ENCODE data around the gene YAP1.

The YAP1 gene

GRCh38 chr11:102117472-102118113, 7.3 kb downstream of the YAP1 start:
- no peak for DNase-seq (ENCODE audit: low spot score)

GRCh38 chr11:102118937-102119336, 8.7 kb downstream of the YAP1 start:
- DNase-seq (ENCODE audit: low spot score): no peak

- DNase-seq (ENCODE audit: low spot score): no peak
These were observed 9.8 kb downstream of the YAP1 start for GRCh38 chr11:102119997-102120396.

- no peak for DNase-seq (ENCODE audit: low spot score)
These were observed 10.3 kb downstream of the YAP1 start for GRCh38 chr11:102120437-102120973.

GRCh38 chr11:102121329-102121728, 11.1 kb downstream of the YAP1 start:
- no peak for DNase-seq (ENCODE audit: low spot score)

GRCh38 chr11:102134597-102134996, 24.4 kb downstream of the YAP1 start:
- no peak for DNase-seq (ENCODE audit: low spot score)

- no peak for DNase-seq (ENCODE audit: low spot score)
These were observed 25.0 kb downstream of the YAP1 start for GRCh38 chr11:102135256-102135655.

- no peak for DNase-seq (ENCODE audit: low spot score)
These were observed 28.0 kb downstream of the YAP1 start for GRCh38 chr11:102138223-102138622.

GRCh38 chr11:102138670-102139069, 28.4 kb downstream of the YAP1 start:
- no peak for DNase-seq (ENCODE audit: low spot score)

- no peak for DNase-seq (ENCODE audit: low spot score)
These were observed 28.8 kb downstream of the YAP1 start for GRCh38 chr11:102139081-102139498.

GRCh38 chr11:102142333-102142732, 32.1 kb downstream of the YAP1 start:
- DNase-seq (ENCODE audit: low spot score): no peak

GRCh38 chr11:102143867-102144266, 33.6 kb downstream of the YAP1 start:
- DNase-seq (ENCODE audit: low spot score): no peak

- no peak for DNase-seq (ENCODE audit: low spot score)
These were observed 34.4 kb downstream of the YAP1 start for GRCh38 chr11:102144357-102145355.

GRCh38 chr11:102147015-102147414, 36.8 kb downstream of the YAP1 start:
- no peak for DNase-seq (ENCODE audit: low spot score)

- no peak for DNase-seq (ENCODE audit: low spot score)
These were observed 37.4 kb downstream of the YAP1 start for GRCh38 chr11:102147632-102148031.

- DNase-seq (ENCODE audit: low spot score): no peak
These were observed 37.8 kb downstream of the YAP1 start for GRCh38 chr11:102148059-102148458.

- DNase-seq (ENCODE audit: low spot score): no peak
These were observed 41.7 kb downstream of the YAP1 start for GRCh38 chr11:102151784-102152525.

- DNase-seq (ENCODE audit: low spot score): no peak
These were observed 42.8 kb downstream of the YAP1 start for GRCh38 chr11:102153082-102153481.

GRCh38 chr11:102154806-102155205, 44.6 kb downstream of the YAP1 start:
- DNase-seq (ENCODE audit: low spot score): no peak

- peak; percentile 17 for DNase-seq (ENCODE audit: low spot score)
These were observed 45.4 kb downstream of the YAP1 start for GRCh38 chr11:102155676-102156075.

GRCh38 chr11:102157219-102157618, 47.0 kb downstream of the YAP1 start:
- DNase-seq (ENCODE audit: low spot score): peak; percentile 65

GRCh38 chr11:102158164-102158735, 48.0 kb downstream of the YAP1 start:
- no peak for DNase-seq (ENCODE audit: low spot score)

All from SW480 (cell line).